NCI-H1048 (cell line): ENCODE measurements around the gene ZNF669.

Experiments
- DNase-seq: peaks from one replicate; lab custom pipeline; 2025; lab: John Stamatoyannopoulos, UW

Gene ZNF669

DNA sequence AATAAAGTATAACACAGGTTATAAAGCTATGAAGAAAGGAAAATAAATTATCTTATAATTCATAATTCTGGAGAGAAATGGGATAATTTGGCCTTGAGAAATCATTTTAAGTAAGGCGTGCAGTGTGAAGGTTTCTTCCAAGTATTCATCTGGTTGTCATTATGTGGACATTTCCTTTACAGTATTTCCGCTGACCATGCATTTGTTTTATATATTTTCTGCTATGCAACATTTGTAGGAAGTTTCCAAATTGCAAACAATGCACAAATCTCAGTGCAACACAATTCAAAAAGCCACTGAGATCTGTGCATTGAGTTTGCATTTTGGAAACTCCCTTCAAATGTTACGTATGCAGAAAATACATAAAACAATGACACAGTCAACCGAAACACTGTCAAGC lies 43.4 kb downstream of the ZNF669 start:
- DNase-seq, result no peak

DNA sequence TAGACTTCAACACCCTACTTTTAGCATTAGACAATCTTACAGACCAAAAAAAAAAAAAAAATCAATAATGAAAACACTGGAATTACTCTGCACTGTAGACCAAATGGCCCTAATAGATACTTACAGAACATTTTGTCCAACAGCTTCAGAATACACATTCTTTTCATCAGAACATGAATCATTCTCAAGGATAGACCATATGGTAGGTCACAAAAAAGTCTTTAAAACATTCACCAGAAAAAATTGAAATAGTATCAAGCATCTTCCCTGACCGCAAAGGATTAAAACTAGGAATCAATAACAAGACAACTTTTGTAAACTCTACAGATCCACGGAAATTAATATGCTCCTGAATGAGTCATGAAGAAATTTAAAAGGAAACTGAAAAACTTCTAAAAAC lies 48.1 kb downstream of the ZNF669 start:
- DNase-seq, result no peak

DNA sequence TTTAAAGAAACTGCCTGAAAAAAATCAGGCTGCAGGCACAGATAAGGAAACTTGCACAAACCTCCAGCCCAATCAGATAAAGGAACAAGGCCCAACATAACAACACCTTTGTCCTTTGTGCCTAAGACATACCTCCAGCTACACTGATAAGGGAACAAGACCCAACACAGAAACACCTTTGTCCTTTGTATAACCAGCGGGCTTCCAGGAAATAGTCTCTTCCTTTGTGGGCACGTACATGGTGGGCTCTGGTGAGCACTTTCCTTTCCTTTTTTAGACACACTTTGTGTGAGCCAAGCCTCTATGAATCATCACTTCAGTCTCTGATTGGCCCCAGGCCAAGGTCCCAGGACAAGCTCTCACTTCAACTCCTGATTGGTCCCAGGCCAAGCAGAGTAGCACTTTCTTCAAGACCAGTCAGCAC lies 49.2 kb downstream of the ZNF669 start:
- DNase-seq, result no peak
